Sigmoid colon (tissue), 7 donors: ENCODE results near the gene LMF1. TPM values are rescaled to one million over a fixed set of nuclear protein-coding genes. Genes with fewer than 3 reads are reported as not detected.

Experiments used
- DNase-seq: peaks from one replicate; pipeline ENCODE4 v3.0.0-alpha.2; 2019
- H3K27ac ChIP-seq, 4 donors: fragments of 200-600 bp; sonication (generic); one replicate each; pipeline ENCODE4 v1.5.1; 2016 to 2019; ENCODE audit warnings: mild to moderate bottlenecking in 1 of 4
- H3K27me3 ChIP-seq, 3 donors: fragments of 200-600 bp; sonication (generic); one replicate each; pipeline ENCODE4 v1.5.1; 2019; ENCODE audit warnings: mild to moderate bottlenecking in 1 of 3
- H3K36me3 ChIP-seq, 4 donors: fragments of 200-600 bp; sonication (generic); one replicate each; pipeline ENCODE4 v1.5.1; 2016 to 2019
- H3K4me1 ChIP-seq, 4 donors: fragments of 200-600 bp; sonication (generic); one replicate each; pipeline ENCODE4 v1.5.1; 2017 to 2019
- H3K4me3 ChIP-seq, 4 donors: fragments of 200-600 bp; sonication (generic); one replicate each; pipeline ENCODE4 v1.5.1; 2017 to 2019; ENCODE audit warnings: mild to moderate bottlenecking in 2 of 4, moderate library complexity in 1 of 4
- H3K9me3 ChIP-seq, 4 donors: fragments of 200-600 bp in 3 of 4; sonication (generic) in 3 of 4; one replicate each; pipeline versions ENCODE4 v1.5.1 to v1.6.1; 2013 to 2019
- EP300 ChIP-seq, 4 donors: sonication (generic); formaldehyde crosslinking; IDR thresholded peaks; one replicate each; pipeline ENCODE4 v1.6.1; 2017; ENCODE audit warnings: antibody characterized with exemption in 4 of 4
- POLR2A ChIP-seq, 2 donors: fragments of 450-650 bp; IDR thresholded peaks; one replicate each; pipeline ENCODE4 v1.6.1; 2016; ENCODE audit warnings: antibody characterized with exemption in 2 of 2, mild to moderate bottlenecking in 2 of 2, moderate library complexity in 2 of 2
- POLR2AphosphoS5 ChIP-seq, 4 donors: sonication (generic); formaldehyde crosslinking; IDR thresholded peaks; one replicate each; pipeline ENCODE4 v1.6.1; 2017; ENCODE audit warnings: antibody characterized with exemption in 4 of 4
- WGBS, 2 donors: extraction: QIAGEN DNeasy Blood & Tissue Kit; methylation state at CpG; one replicate each; pipeline ENCODE4 v1.1.7; 2013; 5-methylcytosine and 5-hydroxymethylcytosine counted together
- intact Hi-C: fragments of 100-400 bp; cut with DNase I; formaldehyde crosslinking; loops from one replicate; pipeline ENCODE4 v1.15.1; 2023
- polyA plus RNA-seq, 3 donors: library from polyadenylated mRNA; stranded (reverse); fragments of 200-250 nt; gene quantifications; one replicate each; pipeline ENCODE4 v1.2.3, GENCODE V29; 2013
- total RNA-seq, 4 donors: library from RNA; depleted of rRNA; stranded (reverse); fragments of >200 nt; gene quantifications; one replicate each; pipeline ENCODE4 v1.1.0, GENCODE V29; 2016
- TF ChIP-seq, protein P1 (sequence below), 4 experiments: fragments of 450-650 bp in 3 of 4; fragments of 200-600 bp in 1 of 4; IDR thresholded peaks; one replicate each; pipeline ENCODE4 v1.5.1; 2016 to 2019; ENCODE audit warnings: antibody characterized with exemption in 4 of 4, mild to moderate bottlenecking in 3 of 4, moderate library complexity in 2 of 4
- donor health status: healthy with polysubstance abuse.
- donor health status: Bipolar disorder and iron deficiency.
- donor health status: healthy.

LMF1 gene
- total and polyA plus RNA-seq, 7 donors, result 1.2 to 34.1 (median 19.9) TPM

DNA sequence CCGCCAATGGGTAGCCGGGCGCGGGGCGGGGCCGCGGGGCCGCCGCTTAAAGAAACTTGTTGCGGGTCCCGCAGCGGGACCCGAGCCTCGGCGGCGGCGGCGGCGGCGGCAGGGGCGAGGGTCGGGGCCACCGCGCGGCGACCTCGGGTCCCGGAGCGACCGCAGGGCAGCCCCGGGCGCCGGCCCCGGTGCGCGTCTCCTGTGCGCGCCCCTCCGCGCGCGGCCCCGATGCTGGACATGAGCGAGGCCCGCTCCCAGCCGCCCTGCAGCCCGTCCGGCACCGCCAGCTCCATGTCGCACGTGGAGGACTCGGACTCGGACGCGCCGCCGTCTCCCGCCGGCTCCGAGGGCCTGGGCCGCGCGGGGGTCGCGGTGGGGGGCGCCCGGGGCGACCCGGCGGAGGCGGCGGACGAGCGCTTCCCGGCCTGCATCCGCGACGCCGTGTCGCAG lies 10.9 kb upstream of the LMF1 start, which contains the start of gene SOX8:
TSS of gene SOX8 (plus strand) at position 76 of the 450 bp plus-strand sequence. CDS start at position 229, 153 bp downstream.
- intact Hi-C loops, result no loop called here
- peaks cover 0 to 35% (median 30%) of the 10 kb centered on the region in 4 donors for H3K4me1 ChIP-seq
- DNase-seq, result no peak
- H3K4me3 ChIP-seq, result peak within 1 kb of the TSS; percentile 31 to 56 (median 48)
- H3K9me3 ChIP-seq, result no peaks in the 10 kb centered on the region
- TF ChIP-seq, protein P1, sequence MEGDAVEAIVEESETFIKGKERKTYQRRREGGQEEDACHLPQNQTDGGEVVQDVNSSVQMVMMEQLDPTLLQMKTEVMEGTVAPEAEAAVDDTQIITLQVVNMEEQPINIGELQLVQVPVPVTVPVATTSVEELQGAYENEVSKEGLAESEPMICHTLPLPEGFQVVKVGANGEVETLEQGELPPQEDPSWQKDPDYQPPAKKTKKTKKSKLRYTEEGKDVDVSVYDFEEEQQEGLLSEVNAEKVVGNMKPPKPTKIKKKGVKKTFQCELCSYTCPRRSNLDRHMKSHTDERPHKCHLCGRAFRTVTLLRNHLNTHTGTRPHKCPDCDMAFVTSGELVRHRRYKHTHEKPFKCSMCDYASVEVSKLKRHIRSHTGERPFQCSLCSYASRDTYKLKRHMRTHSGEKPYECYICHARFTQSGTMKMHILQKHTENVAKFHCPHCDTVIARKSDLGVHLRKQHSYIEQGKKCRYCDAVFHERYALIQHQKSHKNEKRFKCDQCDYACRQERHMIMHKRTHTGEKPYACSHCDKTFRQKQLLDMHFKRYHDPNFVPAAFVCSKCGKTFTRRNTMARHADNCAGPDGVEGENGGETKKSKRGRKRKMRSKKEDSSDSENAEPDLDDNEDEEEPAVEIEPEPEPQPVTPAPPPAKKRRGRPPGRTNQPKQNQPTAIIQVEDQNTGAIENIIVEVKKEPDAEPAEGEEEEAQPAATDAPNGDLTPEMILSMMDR (IDR thresholded peaks at IDR 0.05), result no peak
- TF ChIP-seq EP300 (IDR thresholded peaks at IDR 0.05), result no peak
- TF ChIP-seq POLR2A (IDR thresholded peaks at IDR 0.05), result no peak
- TF ChIP-seq POLR2AphosphoS5 (IDR thresholded peaks at IDR 0.05), result no peak
- 1% methylated on average over 80 of the region's 80 CpGs for WGBS, 2 donors
- H3K27me3 ChIP-seq, result peaks cover 25 to 74% (median 57%) of the 10 kb centered on the region in 3 donors
- H3K27ac ChIP-seq, result peak within 1 kb of the TSS in 2 of 4 donors; percentile 19 to 20
- no peaks in the 10 kb centered on the region for H3K36me3 ChIP-seq

GRCh38 chr16:980595-980854 lies 9.7 kb upstream of the LMF1 start:
- Histone ChIP-seq H3K36me3 (no peaks in the 10 kb centered on the region), H3K27ac (peak overlapping the region in 1 of 4 donors; percentile 20), H3K4me3 (peak overlapping the region; percentile 31 to 56 (median 48)), H3K4me1 (peaks cover 0 to 43% (median 32%) of the 10 kb centered on the region in 4 donors), H3K27me3 (peaks cover 25 to 68% (median 57%) of the 10 kb centered on the region in 3 donors), H3K9me3 (no peaks in the 10 kb centered on the region)
- WGBS, 2 donors, result 2 to 3% methylated on average over 31 of the region's 31 CpGs
- intact Hi-C loops, result no loop called here
- no peak for DNase-seq
- TF ChIP-seq EP300 (IDR thresholded peaks at IDR 0.05), result no peak
- TF ChIP-seq POLR2AphosphoS5 (IDR thresholded peaks at IDR 0.05), result no peak
- TF ChIP-seq, protein P1 (IDR thresholded peaks at IDR 0.05), result no peak
- TF ChIP-seq POLR2A (IDR thresholded peaks at IDR 0.05), result no peak

DNA sequence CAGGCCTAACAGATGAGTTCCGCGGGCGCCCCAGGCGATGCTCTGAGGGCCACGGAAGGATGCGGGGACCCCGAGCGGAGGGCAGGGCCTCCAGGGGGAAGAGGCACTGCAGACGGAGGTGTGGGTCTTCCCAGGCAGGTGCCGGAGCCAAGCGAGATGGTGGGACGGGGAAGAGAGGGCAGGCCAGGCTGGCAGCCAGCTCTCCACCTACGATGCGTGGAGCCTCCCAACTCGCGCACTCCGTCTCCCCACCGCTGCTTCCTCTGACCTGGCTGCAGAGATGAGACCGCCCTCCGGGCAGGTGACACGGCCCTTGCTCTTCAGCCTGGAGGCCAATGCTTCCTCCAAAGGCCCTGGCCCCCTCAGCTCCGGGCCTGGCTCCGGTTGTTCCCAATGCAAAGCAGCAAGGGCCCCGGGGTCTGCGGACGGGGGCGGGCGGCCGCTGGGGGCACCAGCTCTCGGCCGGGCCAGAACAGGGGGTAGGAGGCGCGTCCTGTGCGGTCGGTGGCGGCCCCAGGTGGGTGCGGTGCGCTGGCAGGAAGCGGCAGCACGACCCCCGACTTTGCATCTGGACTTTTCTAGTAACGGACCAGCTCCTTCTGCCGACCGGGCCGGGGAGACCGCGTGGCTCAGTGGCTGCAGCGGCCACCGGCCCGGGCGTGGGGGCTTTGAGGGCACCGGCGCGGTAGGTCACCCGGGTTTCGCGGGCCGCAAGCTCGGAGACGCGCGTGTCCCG lies 9.2 kb upstream of the LMF1 start:
- intact Hi-C loops, result no loop called here
- Histone ChIP-seq H3K36me3 (no peaks in the 10 kb centered on the region), H3K27ac (peak overlapping the region in 1 of 4 donors; percentile 20), H3K27me3 (peaks cover 25 to 65% (median 57%) of the 10 kb centered on the region in 3 donors), H3K4me1 (peaks cover 0 to 43% (median 32%) of the 10 kb centered on the region in 4 donors), H3K9me3 (no peaks in the 10 kb centered on the region), H3K4me3 (peak overlapping the region; percentile 31 to 56 (median 48))
- DNase-seq, result no peak
- WGBS, 2 donors, result 24 to 27% methylated on average over 63 of the region's 63 CpGs
- TF ChIP-seq, protein P1 (IDR thresholded peaks at IDR 0.05), result no peak
- TF ChIP-seq POLR2A (IDR thresholded peaks at IDR 0.05) (no peak), POLR2AphosphoS5 (IDR thresholded peaks at IDR 0.05) (no peak), EP300 (IDR thresholded peaks at IDR 0.05) (no peak)

DNA sequence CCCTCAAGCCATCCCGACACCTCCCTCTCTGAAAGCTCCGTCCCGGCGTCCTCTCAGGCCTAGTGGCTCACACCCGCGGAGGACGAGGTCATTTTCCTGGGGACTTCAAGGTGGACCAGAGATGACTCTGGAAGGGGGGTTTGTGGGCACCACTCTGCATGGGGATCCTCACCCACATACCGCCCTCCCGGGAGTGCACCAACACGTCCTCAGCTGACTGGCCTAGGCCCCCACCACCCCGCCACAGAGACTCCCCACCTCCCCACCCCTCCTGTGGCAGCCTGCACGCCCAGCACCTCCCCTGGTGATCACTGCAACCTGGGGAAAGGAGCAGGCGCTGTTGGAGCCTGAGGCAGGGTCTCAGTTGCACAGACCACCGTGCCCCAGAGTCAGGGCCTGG lies 8.4 kb upstream of the LMF1 start:
- no peak for DNase-seq
- Histone ChIP-seq H3K4me3 (no peak overlapping the region), H3K27me3 (peaks cover 25 to 60% (median 56%) of the 10 kb centered on the region in 3 donors), H3K4me1 (peaks cover 0 to 43% (median 32%) of the 10 kb centered on the region in 4 donors), H3K36me3 (no peaks in the 10 kb centered on the region), H3K9me3 (no peaks in the 10 kb centered on the region), H3K27ac (no peak overlapping the region)
- 73 to 83% methylated on average over 14 of the region's 14 CpGs for WGBS, 2 donors
- TF ChIP-seq POLR2AphosphoS5 (IDR thresholded peaks at IDR 0.05), result no peak
- TF ChIP-seq, protein P1 (IDR thresholded peaks at IDR 0.05), result no peak
- TF ChIP-seq EP300 (IDR thresholded peaks at IDR 0.05), result no peak
- no peak for TF ChIP-seq POLR2A (IDR thresholded peaks at IDR 0.05)
- intact Hi-C loops, result no loop called here
